ENCODE results near the gene SPATA3. TPM values are rescaled to one million over a fixed set of nuclear protein-coding genes. Genes with fewer than 3 reads are reported as not detected.

The SPATA3 gene
- total RNA-seq (not detected in 2 replicates), polyA plus RNA-seq (not detected in 2 replicates)

GRCh38 chr2:230995821-230996220 lies at the start of gene SPATA3:
TSS of gene SPATA3 (plus strand) at chr2:230996121. CDS start at chr2:230996234, 113 bp downstream.
- Histone ChIP-seq H3K9me2 (replicated peaks; ENCODE audit: insufficient read depth) (no peaks in the 10 kb centered on the region), H3K27ac (no peak within 1 kb of the TSS), H3K4me3 (no peak within 1 kb of the TSS), H3K27me3 (no peaks in the 10 kb centered on the region), H2AFZ (no peak within 1 kb of the TSS), H4K20me1 (ENCODE audit: insufficient read depth, poor library complexity, severe bottlenecking) (no peaks in the 10 kb centered on the region), H3K79me2 (no peaks in the 10 kb centered on the region), H3K9me3 (ENCODE audit: low read depth) (no peaks in the 10 kb centered on the region), H3K36me3 (replicated peaks; ENCODE audit: insufficient read depth, low read depth) (no peaks in the 10 kb centered on the region), H3K4me1 (ENCODE audit: insufficient read depth) (no peaks in the 10 kb centered on the region), H3K4me2 (no peak within 1 kb of the TSS)
- DNase-seq (ENCODE audit: low spot score) = no peak
- WGBS (ENCODE audit: low lambda C conversion rate, missing lambda C conversion rate) = 94% methylated on average over 9 of the region's 9 CpGs
- TF ChIP-seq EZH2phosphoT487 (IDR thresholded peaks at IDR 0.05; ENCODE audit: low read depth, severe bottlenecking, unreplicated experiment) (no peak), CTCF (IDR thresholded peaks at IDR 0.05; ENCODE audit: poor library complexity) (no peak), EZH2 (IDR thresholded peaks at IDR 0.05; ENCODE audit: borderline replicate concordance) (no peak)

GRCh38 chr2:230946429-230947234 lies 49.3 kb upstream of the SPATA3 start:
- WGBS (ENCODE audit: low lambda C conversion rate, missing lambda C conversion rate) = 94% methylated on average over 7 of the region's 7 CpGs
- DNase-seq (ENCODE audit: low spot score) = no peak

DNA sequence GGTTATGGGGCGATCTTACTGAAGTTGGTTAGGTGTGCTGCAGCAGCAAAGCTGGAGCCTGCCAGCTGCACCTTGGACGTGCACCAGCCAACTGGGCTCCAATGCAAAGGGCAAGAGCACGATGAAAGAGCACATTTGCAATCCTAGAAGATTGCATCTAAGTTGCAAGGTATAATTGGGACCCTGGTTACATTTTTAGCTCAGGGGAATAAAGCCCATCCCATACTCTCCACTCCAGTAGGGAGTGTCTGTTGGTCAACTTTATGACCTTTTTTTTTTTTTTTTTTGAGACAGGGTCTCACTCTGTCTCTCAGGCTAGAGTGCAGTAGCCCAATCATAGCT lies 48.7 kb upstream of the SPATA3 start:
- 100% methylated on average over 3 of the region's 3 CpGs for WGBS (ENCODE audit: low lambda C conversion rate, missing lambda C conversion rate)
- no peak for DNase-seq (ENCODE audit: low spot score)
- Histone ChIP-seq H4K20me1 (ENCODE audit: insufficient read depth, poor library complexity, severe bottlenecking) (no peaks in the 10 kb centered on the region), H3K36me3 (replicated peaks; ENCODE audit: insufficient read depth, low read depth) (no peaks in the 10 kb centered on the region), H3K79me2 (no peaks in the 10 kb centered on the region), H3K4me1 (ENCODE audit: insufficient read depth) (no peaks in the 10 kb centered on the region), H3K27me3 (no peaks in the 10 kb centered on the region), H3K4me3 (no peak overlapping the region), H2AFZ (no peak overlapping the region), H3K9me3 (ENCODE audit: low read depth) (no peaks in the 10 kb centered on the region), H3K27ac (no peak overlapping the region), H3K9me2 (replicated peaks; ENCODE audit: insufficient read depth) (no peaks in the 10 kb centered on the region), H3K4me2 (no peak overlapping the region)
- TF ChIP-seq CTCF (IDR thresholded peaks at IDR 0.05; ENCODE audit: poor library complexity) = no peak

More at GRCh38 chr2:230946429-230947234, 49.3 kb upstream of the SPATA3 start:
- no peak overlapping the region for H2AFZ ChIP-seq
- H3K9me2 ChIP-seq (replicated peaks; ENCODE audit: insufficient read depth) = no peaks in the 10 kb centered on the region
- no peaks in the 10 kb centered on the region for H3K36me3 ChIP-seq (replicated peaks; ENCODE audit: insufficient read depth, low read depth)
- no peaks in the 10 kb centered on the region for H3K79me2 ChIP-seq
- no peaks in the 10 kb centered on the region for H4K20me1 ChIP-seq (ENCODE audit: insufficient read depth, poor library complexity, severe bottlenecking)
- TF ChIP-seq EZH2phosphoT487 (IDR thresholded peaks at IDR 0.05; ENCODE audit: low read depth, severe bottlenecking, unreplicated experiment) (no peak), EZH2 (IDR thresholded peaks at IDR 0.05; ENCODE audit: borderline replicate concordance) (no peak), CTCF (IDR thresholded peaks at IDR 0.05; ENCODE audit: poor library complexity) (no peak)
- H3K4me3 ChIP-seq = no peak overlapping the region
- H3K9me3 ChIP-seq (ENCODE audit: low read depth) = no peaks in the 10 kb centered on the region
- H3K27me3 ChIP-seq = no peaks in the 10 kb centered on the region
- no peaks in the 10 kb centered on the region for H3K4me1 ChIP-seq (ENCODE audit: insufficient read depth)
- H3K27ac ChIP-seq = no peak overlapping the region
- H3K4me2 ChIP-seq = no peak overlapping the region

Measured in hepatocyte (in vitro differentiated cells).